Spleen (tissue), 11 donors: ENCODE data around the gene PLPP7. TPM values are rescaled to one million over a fixed set of nuclear protein-coding genes. Genes with fewer than 3 reads are reported as not detected.

Experiments
- DNase-seq: peaks from one replicate; pipeline ENCODE4 v3.0.0-alpha.2; 2020
- H3K27ac ChIP-seq, 8 donors: fragments of 200-600 bp; sonication (generic) in 7 of 8; 1 replicate in 4 of 8; 2 replicates in 4 of 8; pipeline versions ENCODE4 v1.5.0 to v1.8.0; 2016 to 2021; ENCODE audit warnings: inconsistent platforms in 4 of 8, mild to moderate bottlenecking in 4 of 8, moderate library complexity in 1 of 8
- H3K27me3 ChIP-seq, 7 donors: fragments of 200-600 bp; sonication (generic) in 6 of 7; replicated peaks in 1 of 7; 1 replicate in 4 of 7; 2 replicates in 3 of 7; pipeline versions ENCODE4 v1.5.0 to v1.8.0; 2016 to 2021; ENCODE audit warnings: inconsistent platforms in 3 of 7, mild to moderate bottlenecking in 1 of 7
- H3K36me3 ChIP-seq, 6 donors: fragments of 200-600 bp; sonication (generic) in 5 of 6; 1 replicate in 4 of 6; 2 replicates in 2 of 6; pipeline versions ENCODE4 v1.5.0 to v1.8.0; 2016 to 2021; ENCODE audit warnings: inconsistent platforms in 2 of 6
- H3K4me1 ChIP-seq, 6 donors: fragments of 200-600 bp; sonication (generic) in 5 of 6; 1 replicate in 3 of 6; 2 replicates in 3 of 6; pipeline versions ENCODE4 v1.5.0 to v1.8.0; 2016 to 2021; ENCODE audit warnings: inconsistent platforms in 3 of 6
- H3K4me3 ChIP-seq, 8 donors: fragments of 200-600 bp; sonication (generic) in 7 of 8; 1 replicate in 4 of 8; 2 replicates in 4 of 8; pipeline versions ENCODE4 v1.5.0 to v1.8.0; 2016 to 2021; ENCODE audit warnings: inconsistent platforms in 4 of 8, mild to moderate bottlenecking in 4 of 8, moderate library complexity in 2 of 8
- H3K9me3 ChIP-seq, 8 donors: fragments of 200-600 bp; sonication (generic) in 7 of 8; 1 replicate in 4 of 8; 2 replicates in 4 of 8; pipeline versions ENCODE4 v1.5.0 to v1.8.0; 2016 to 2021; ENCODE audit warnings: inconsistent platforms in 4 of 8
- CTCF ChIP-seq, 11 experiments: fragments of 200-600 bp in 7 of 11; fragments of 450-650 bp in 4 of 11; sonication (generic) in 4 of 11; IDR thresholded peaks in 8 of 11; conservative IDR thresholded peaks in 3 of 11; 1 replicate in 7 of 11; 2 replicates in 4 of 11; pipeline versions ENCODE4 v1.4.0 to v1.8.0; 2016 to 2021; ENCODE audit warnings: antibody characterized with exemption in 11 of 11, inconsistent platforms in 4 of 11, mild to moderate bottlenecking in 1 of 11
- POLR2A ChIP-seq, 3 donors: fragments of 450-650 bp; IDR thresholded peaks; one replicate each; pipeline ENCODE4 v1.5.1; 2017; ENCODE audit warnings: antibody characterized with exemption in 3 of 3, mild to moderate bottlenecking in 1 of 3
- POLR2AphosphoS5 ChIP-seq, 3 donors: sonication (generic); formaldehyde crosslinking; IDR thresholded peaks; one replicate each; pipeline ENCODE4 v1.5.1; 2017; ENCODE audit warnings: antibody characterized with exemption in 3 of 3
- WGBS, 5 donors: extraction: QIAGEN DNeasy Blood & Tissue Kit in 3 of 5; methylation state at CpG; one replicate each; pipeline versions ENCODE4 v1.1.5 to v1.1.7; 2013 to 2018; 5-methylcytosine and 5-hydroxymethylcytosine counted together
- intact Hi-C: fragments of 100-400 bp; cut with DNase I; formaldehyde crosslinking; loops from one replicate; pipeline ENCODE4 v1.15.0; 2023; ENCODE audit warnings: low total_unique reads
- polyA plus RNA-seq, 3 donors: library from polyadenylated mRNA; stranded (reverse); fragments of 200-250 nt; gene quantifications; one replicate each; pipeline ENCODE4 v1.2.1, GENCODE V29; 2013
- total RNA-seq, 7 donors: library from RNA; depleted of rRNA in 3 of 7; stranded (reverse); fragments of >200 nt in 3 of 7; fragmentation: NEBNext Ultra II Directional in 4 of 7; extraction: Animal tissue kit (Norgen Biotek cat#: 25700) in 4 of 7; gene quantifications; one replicate each; pipeline versions ENCODE4 v1.1.0 to v1.2.1, GENCODE V29; 2016 to 2021
- donor health status: healthy with polysubstance abuse.
- donor health status: DM: no; HTN: no; CAD: no; lungs with moderate emphysema.
- donor health status: DM: no; HTN: no; CAD: no.
- donor health status: Bipolar disorder and iron deficiency.
- donor health status: healthy.
- donor health status: DM: no; HTN: no; CAD: no.
- donor health status: DM: yes; HTN: yes; CAD: no.

The PLPP7 gene
- total and polyA plus RNA-seq, 10 donors: 1.1 to 3.8 (median 2.7) TPM

- H3K36me3 ChIP-seq: no peaks in the 10 kb centered on the region
- H3K4me3 ChIP-seq: no peak overlapping the region
- H3K4me1 ChIP-seq: no peaks in the 10 kb centered on the region
- H3K9me3 ChIP-seq: no peaks in the 10 kb centered on the region
- DNase-seq: peak; percentile 34
- H3K27me3 ChIP-seq: peaks cover 0 to 9% (median 0%) of the 10 kb centered on the region in 7 donors
- intact Hi-C loops: no loop called here
- TF ChIP-seq CTCF (IDR thresholded peaks at IDR 0.05 in 8 of 11, conservative IDR thresholded peaks at IDR 0.05 in 3 of 11) (no peak), POLR2AphosphoS5 (IDR thresholded peaks at IDR 0.05) (no peak), POLR2A (IDR thresholded peaks at IDR 0.05) (no peak)
- WGBS, 5 donors: 81 to 91% (median 84%) methylated on average over 18 to 19 of the region's 19 CpGs
- H3K27ac ChIP-seq: no peak overlapping the region
These were observed 30.6 kb downstream of the PLPP7 start for GRCh38 chr9:131320031-131320685.

- Histone ChIP-seq H3K27me3 (no peaks in the 10 kb centered on the region), H3K4me1 (no peaks in the 10 kb centered on the region), H3K36me3 (no peaks in the 10 kb centered on the region), H3K9me3 (no peaks in the 10 kb centered on the region), H3K27ac (no peak overlapping the region), H3K4me3 (no peak overlapping the region)
- WGBS, 5 donors: 76 to 91% (median 87%) methylated on average over 8 of the region's 8 CpGs
- peak; percentile 40 for DNase-seq
- intact Hi-C loops: no loop called here
- TF ChIP-seq CTCF (IDR thresholded peaks at IDR 0.05 in 8 of 11, conservative IDR thresholded peaks at IDR 0.05 in 3 of 11) (no peak), POLR2A (IDR thresholded peaks at IDR 0.05) (no peak), POLR2AphosphoS5 (IDR thresholded peaks at IDR 0.05) (no peak)
These were observed 34.1 kb downstream of the PLPP7 start for GRCh38 chr9:131323629-131324028.

GRCh38 chr9:131324736-131325679, 35.5 kb downstream of the PLPP7 start:
- no peak overlapping the region for H3K4me3 ChIP-seq
- 89 to 96% (median 91%) methylated on average over 21 of the region's 21 CpGs for WGBS, 5 donors
- intact Hi-C loops: no loop called here
- H3K27me3 ChIP-seq: no peaks in the 10 kb centered on the region
- no peaks in the 10 kb centered on the region for H3K9me3 ChIP-seq
- no peaks in the 10 kb centered on the region for H3K4me1 ChIP-seq
- no peak overlapping the region for H3K27ac ChIP-seq
- TF ChIP-seq CTCF (IDR thresholded peaks at IDR 0.05 in 8 of 11, conservative IDR thresholded peaks at IDR 0.05 in 3 of 11): no peak
- TF ChIP-seq POLR2A (IDR thresholded peaks at IDR 0.05): no peak
- no peak for TF ChIP-seq POLR2AphosphoS5 (IDR thresholded peaks at IDR 0.05)
- no peaks in the 10 kb centered on the region for H3K36me3 ChIP-seq
- DNase-seq: peak; percentile 24

- WGBS, 5 donors: 74 to 87% (median 81%) methylated on average over 9 to 11 of the region's 11 CpGs
- no peaks in the 10 kb centered on the region for H3K4me1 ChIP-seq
- no peaks in the 10 kb centered on the region for H3K9me3 ChIP-seq
- no peaks in the 10 kb centered on the region for H3K36me3 ChIP-seq
- no peak overlapping the region for H3K4me3 ChIP-seq
- peak; percentile 40 for DNase-seq
- no peak for TF ChIP-seq CTCF (IDR thresholded peaks at IDR 0.05 in 8 of 11, conservative IDR thresholded peaks at IDR 0.05 in 3 of 11)
- TF ChIP-seq POLR2A (IDR thresholded peaks at IDR 0.05): no peak
- no peaks in the 10 kb centered on the region for H3K27me3 ChIP-seq
- intact Hi-C loops: no loop called here
- no peak overlapping the region for H3K27ac ChIP-seq
These were observed 39.7 kb downstream of the PLPP7 start for GRCh38 chr9:131329241-131329641.
